AG08395 (cell line): ENCODE measurements around the gene JAG1.
A peak's percentile ranks its signal among the peaks of the same experiment; 100 is the strongest.

ENCODE experiments used
- DNase-seq: peaks from one replicate; pipeline ENCODE4 v3.0.0; 2012; ENCODE audit warnings: mixed read lengths, low spot score

The JAG1 gene

GRCh38 chr20:10699489-10699888 lies 25.7 kb upstream of the JAG1 start:
- DNase-seq, result no peak

DNA sequence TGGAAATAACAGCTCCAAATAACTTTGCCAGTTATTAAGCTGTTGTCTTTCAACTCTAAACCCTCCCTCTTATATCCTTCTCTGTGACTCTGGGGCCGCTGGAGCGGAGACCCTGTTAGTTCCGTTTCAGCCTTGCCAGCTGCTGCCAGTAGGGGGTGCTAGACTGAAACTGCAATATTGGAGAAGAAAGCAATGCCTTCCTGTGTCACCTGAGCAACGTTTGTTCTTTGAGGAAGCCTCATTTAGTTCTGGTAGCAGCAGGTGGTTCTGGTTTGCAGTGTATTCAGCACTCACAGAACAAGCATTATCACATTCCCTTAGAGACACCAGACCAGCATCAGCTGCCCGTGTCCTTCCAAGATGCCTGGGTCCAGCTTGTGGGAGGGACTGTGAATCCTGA lies 22.9 kb upstream of the JAG1 start:
- no peak for DNase-seq

- DNase-seq, result no peak
These were observed 15.6 kb upstream of the JAG1 start for GRCh38 chr20:10689385-10689784.

GRCh38 chr20:10687895-10688294 lies 14.1 kb upstream of the JAG1 start:
- DNase-seq, result no peak

DNA sequence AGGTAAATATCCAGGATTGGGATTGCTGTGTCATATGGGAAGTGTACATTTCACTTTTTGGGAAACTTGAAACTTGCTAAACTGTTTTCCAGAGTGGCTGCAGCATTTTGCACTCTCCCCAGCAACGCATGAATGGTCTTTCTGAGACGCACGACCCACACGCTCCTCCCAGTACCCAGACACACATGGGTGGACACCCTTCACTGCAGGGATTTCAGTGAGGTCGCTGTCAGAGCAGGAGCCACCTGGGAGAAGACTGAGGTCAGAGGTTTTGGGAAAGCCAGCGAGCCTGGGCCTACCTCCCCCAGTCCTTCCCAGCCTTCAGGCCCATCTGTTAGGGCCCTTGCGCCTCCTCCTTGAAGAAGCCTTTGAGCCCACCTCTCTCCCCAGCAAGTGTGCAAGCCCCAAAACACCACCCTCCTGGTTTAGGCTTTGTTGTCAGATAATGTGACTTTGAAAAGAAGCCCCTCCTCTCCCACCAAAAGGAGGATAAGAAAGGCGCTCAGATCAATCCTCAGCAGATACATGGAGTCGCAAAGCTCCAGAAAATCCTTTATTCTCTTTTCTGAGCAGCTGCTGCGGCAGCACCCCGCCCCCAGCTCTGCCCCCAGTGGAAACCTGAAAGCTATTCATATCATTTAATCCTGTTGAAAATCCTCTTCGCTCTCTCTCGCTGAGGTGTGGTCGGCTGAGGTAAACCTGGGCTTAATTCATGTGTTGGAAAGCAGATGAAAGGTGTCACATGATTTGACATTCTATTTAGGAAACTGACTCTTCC lies 12.7 kb upstream of the JAG1 start:
- no peak for DNase-seq

GRCh38 chr20:10683537-10683936 lies 9.7 kb upstream of the JAG1 start:
- DNase-seq, result no peak

- DNase-seq, result no peak
These were observed 9.1 kb upstream of the JAG1 start for GRCh38 chr20:10682939-10683338.

- DNase-seq, result no peak
These were observed 7.7 kb upstream of the JAG1 start for GRCh38 chr20:10681494-10681893.

GRCh38 chr20:10680571-10680970 lies 6.8 kb upstream of the JAG1 start:
- no peak for DNase-seq

- no peak for DNase-seq
These were observed 5.5 kb upstream of the JAG1 start for GRCh38 chr20:10679269-10679668.

- DNase-seq, result no peak
These were observed 2.7 kb upstream of the JAG1 start for GRCh38 chr20:10676518-10676917.

DNA sequence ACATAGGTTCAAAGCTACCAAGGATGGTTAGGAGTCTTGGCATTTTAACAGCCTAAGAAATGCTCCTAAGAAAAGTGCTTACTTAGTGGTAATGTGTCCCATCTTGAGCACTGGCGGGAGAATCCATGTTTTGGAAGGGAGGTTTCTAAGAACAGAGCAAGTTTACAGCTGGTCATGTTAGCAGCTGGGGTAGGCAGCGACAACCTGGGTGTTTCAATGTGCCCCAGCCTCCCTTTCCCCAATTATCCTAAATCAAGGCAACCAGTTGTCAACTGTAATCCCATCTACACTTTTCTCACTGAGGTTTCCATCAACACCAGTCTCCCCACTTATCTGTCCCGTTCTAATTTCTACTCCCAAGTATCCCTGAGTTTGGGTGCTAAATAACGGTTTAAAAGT lies 1.6 kb upstream of the JAG1 start:
- DNase-seq, result no peak

DNA sequence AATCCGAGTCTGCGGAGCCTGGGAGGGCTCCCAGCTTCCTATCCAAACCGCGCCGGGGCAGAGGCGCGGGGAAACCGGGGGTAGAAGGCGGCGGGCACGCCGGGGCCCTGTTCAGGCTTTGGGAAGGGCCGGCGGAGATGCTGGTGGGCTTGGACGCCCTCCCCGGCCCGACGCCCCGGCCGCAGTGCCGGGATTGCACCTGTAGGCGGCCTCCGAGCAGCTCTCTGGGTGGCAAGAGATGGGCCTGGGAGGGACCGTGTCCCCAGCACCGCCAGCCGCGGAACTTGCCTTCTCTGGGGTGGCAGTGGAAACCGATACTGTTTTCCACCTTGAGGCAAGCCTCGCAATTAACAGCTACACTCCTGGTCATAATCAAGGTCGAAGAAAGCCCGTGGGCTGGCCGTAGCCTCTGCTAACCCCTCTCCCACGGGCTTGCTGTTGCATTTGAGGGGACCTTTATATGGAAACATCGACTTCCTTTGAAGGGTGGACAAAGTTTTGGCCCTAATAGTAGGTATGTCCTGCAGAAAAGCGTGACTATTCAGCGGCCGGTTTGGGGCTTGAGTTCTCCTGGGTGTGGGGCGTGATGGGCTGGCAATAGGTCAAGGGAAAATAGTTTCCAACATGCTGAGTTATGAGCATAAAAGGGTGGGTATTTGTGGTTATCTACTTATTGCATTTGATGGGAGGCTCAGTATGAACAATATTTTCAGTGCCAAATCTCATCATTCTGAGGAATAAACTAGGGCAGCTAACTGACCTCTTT lies 1.1 kb upstream of the JAG1 start:
- peak; percentile 80 for DNase-seq

GRCh38 chr20:10673176-10673841 lies 490 bp downstream of the JAG1 start:
- DNase-seq, result peak; percentile 31

- peak; percentile 46 for DNase-seq
These were observed 1.1 kb downstream of the JAG1 start for GRCh38 chr20:10672624-10673127.

- peak; percentile 32 for DNase-seq
These were observed 1.7 kb downstream of the JAG1 start for GRCh38 chr20:10671919-10672623.

DNA sequence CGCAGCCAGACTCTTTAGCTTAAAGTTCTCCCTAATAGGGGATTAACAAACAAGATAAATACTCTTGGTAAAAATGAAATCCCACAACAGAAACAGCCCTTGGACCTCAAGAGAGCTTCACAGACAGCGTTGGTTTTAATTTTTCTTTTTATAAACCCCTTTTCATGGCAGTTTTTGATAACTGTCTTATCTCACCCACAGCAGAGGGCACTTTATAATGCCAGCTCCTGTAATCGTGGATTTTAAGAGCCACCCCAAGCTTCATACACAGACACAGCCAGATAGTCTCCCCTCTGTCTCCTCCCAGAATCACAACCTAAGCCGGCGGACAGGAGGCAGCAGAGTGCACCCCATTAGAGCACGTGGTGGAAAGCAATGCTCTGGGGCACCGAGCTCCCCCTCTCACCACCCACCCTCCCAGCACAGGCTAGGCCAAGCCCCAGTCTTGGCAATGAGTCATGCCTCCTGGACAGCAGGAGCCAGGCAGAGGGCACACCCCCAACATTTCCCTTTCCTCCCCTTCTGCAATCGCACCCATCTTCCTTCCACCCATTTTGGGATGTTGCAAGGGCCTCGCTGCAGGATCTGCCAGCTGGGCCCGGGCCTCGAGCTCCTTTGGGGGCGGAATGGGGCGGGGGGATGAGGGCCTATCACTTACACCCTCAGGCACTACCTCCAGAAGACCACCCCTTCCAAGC lies 2.4 kb downstream of the JAG1 start:
- DNase-seq, result peak; percentile 86

GRCh38 chr20:10670501-10671220 lies 3.1 kb downstream of the JAG1 start:
- DNase-seq, result no peak

DNA sequence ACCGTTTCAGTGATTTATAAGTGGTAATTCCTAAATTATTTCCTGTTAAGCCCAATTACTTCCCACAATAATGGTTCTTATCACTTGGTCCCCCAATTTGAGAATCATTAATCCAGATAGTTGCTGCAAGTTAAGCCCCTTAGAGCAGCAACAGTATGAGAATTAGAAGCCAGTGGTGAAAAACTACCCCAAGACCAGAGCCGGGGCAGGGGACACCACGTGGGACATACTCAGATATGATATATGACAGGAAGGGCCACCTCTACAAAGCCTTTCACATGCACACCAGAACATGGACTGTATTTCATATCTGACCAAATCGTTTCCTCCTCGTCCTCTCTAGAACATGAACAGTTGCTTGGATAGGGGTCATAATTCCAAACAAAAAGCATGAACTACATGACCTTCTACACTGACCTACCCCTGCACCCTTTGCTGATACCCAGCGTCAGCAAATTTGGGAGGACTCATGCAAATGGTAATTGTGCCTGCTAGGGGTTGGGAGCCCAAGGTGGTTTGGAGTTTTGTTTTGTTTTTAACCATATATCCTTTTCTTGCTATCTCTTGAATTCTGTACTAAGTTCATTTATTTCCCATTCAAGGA lies 3.9 kb downstream of the JAG1 start:
- DNase-seq, result no peak

DNA sequence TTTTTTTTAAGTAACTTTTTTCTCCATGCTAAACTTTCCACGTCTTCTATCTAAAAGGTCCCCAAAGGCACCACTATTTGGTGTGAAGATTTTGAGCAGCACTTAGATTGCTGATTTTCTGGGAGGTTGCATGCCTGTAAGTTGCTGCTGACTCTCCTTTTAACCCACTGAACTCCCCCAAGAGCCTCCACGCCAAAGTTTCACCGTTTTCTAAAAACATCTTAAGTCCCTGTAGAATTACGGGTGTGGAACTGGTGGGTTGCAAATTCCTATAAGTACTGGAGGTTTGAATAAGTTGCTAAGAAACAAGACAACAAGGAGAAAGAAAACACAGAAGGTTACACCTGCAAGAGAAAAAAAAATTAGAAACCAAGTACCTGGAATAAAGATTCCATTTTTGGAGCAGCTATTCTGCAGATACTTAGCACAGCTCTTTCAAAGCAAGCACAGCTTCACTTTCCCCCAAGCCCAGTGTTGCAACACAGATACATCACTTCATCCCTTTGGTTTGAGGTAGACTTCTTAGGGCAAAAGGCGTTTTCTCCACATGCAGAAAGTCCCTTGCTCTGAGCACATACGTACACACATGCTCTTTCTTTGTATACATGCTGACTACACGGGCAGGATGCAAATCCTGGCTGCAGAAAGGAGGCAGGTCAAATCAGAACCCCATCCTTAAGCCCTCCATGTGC lies 5.0 kb downstream of the JAG1 start:
- no peak for DNase-seq
